CD14-positive monocyte (primary cell): ENCODE data around the gene STPG2. TPM values are rescaled to one million over a fixed set of nuclear protein-coding genes. Genes with fewer than 3 reads are reported as not detected.

Source experiments
- DNase-seq, 3 donors: peaks; one replicate each; pipeline ENCODE4 v3.0.0-alpha.2; 2011 to 2022
- H2AFZ ChIP-seq: 2 replicates; pipeline ENCODE4 v1.6.0; 2012; ENCODE audit warnings: mild to moderate bottlenecking, low read depth, low read length, inconsistent platforms; ENCODE audit not compliant: insufficient read depth, poor library complexity, severe bottlenecking
- H3K27ac ChIP-seq, 2 donors: 1 replicate in 1 of 2; 2 replicates in 1 of 2; pipeline ENCODE4 v1.5.1; 2012 to 2013; ENCODE audit warnings: low read length in 2 of 2, control low read depth in 1 of 2, inconsistent platforms in 1 of 2, low read depth in 1 of 2, mild to moderate bottlenecking in 1 of 2
- H3K27me3 ChIP-seq, 2 donors: one replicate each; pipeline versions ENCODE4 v1.6.0 to v1.6.1; 2011 to 2013; ENCODE audit warnings: low read length in 2 of 2; ENCODE audit not compliant: control insufficient read depth in 2 of 2, insufficient read depth in 2 of 2
- H3K36me3 ChIP-seq, 2 donors: replicated peaks in 1 of 2; 1 replicate in 1 of 2; 2 replicates in 1 of 2; pipeline versions ENCODE4 v1.5.1 to v1.6.1; 2012 to 2013; ENCODE audit warnings: low read length in 2 of 2, control low read depth in 1 of 2, inconsistent platforms in 1 of 2, mild to moderate bottlenecking in 1 of 2; ENCODE audit not compliant: insufficient read depth in 2 of 2, control insufficient read depth in 1 of 2
- H3K4me1 ChIP-seq, 2 donors: 1 replicate in 1 of 2; 2 replicates in 1 of 2; pipeline versions ENCODE4 v1.5.1 to v1.6.1; 2012 to 2013; ENCODE audit warnings: low read length in 2 of 2, control low read depth in 1 of 2, inconsistent platforms in 1 of 2, mild to moderate bottlenecking in 1 of 2, moderate library complexity in 1 of 2; ENCODE audit not compliant: insufficient read depth in 2 of 2, control insufficient read depth in 1 of 2
- H3K4me2 ChIP-seq: replicated peaks from 2 replicates; pipeline ENCODE3; 2012; ENCODE audit warnings: low read length, moderate library complexity, mild to moderate bottlenecking; ENCODE audit not compliant: poor library complexity, severe bottlenecking; ENCODE audit errors: extremely low read depth
- H3K4me3 ChIP-seq, 3 experiments: fragments of 200-600 bp in 1 of 3; sonication (generic) in 1 of 3; replicated peaks in 1 of 3; 1 replicate in 2 of 3; 2 replicates in 1 of 3; pipeline ENCODE4 v1.5.1; 2011 to 2013; ENCODE audit warnings: low read length in 3 of 3, mild to moderate bottlenecking in 3 of 3, control low read depth in 2 of 3, low read depth in 2 of 3, inconsistent platforms in 1 of 3, moderate library complexity in 1 of 3
- H3K79me2 ChIP-seq: 2 replicates; pipeline ENCODE4 v1.6.0; 2012; ENCODE audit warnings: mild to moderate bottlenecking, control low read depth, inconsistent platforms, low read length, moderate library complexity; ENCODE audit not compliant: insufficient read depth
- H3K9ac ChIP-seq: 2 replicates; pipeline ENCODE4 v1.6.0; 2017; ENCODE audit warnings: low read length, mild to moderate bottlenecking; ENCODE audit not compliant: insufficient read depth, poor library complexity, severe bottlenecking
- H3K9me3 ChIP-seq, 2 donors: replicated peaks in 1 of 2; 1 replicate in 1 of 2; 2 replicates in 1 of 2; pipeline versions ENCODE4 v1.5.1 to v1.6.1; 2012 to 2013; ENCODE audit warnings: low read length in 2 of 2, control low read depth in 1 of 2; ENCODE audit not compliant: control insufficient read depth in 1 of 2, insufficient read depth in 1 of 2
- H4K20me1 ChIP-seq: 2 replicates; pipeline ENCODE4 v1.6.0; 2012; ENCODE audit warnings: mild to moderate bottlenecking, low read length, control low read depth, moderate library complexity; ENCODE audit not compliant: insufficient read depth
- H3K27ac Mint-ChIP-seq, 7 donors: one replicate each; pipeline ENCODE4 v1.8.0; 2020; ENCODE audit warnings: mild to moderate bottlenecking in 7 of 7, mixed read lengths in 7 of 7, moderate library complexity in 6 of 7, inconsistent platforms in 2 of 7
- H3K27me3 Mint-ChIP-seq, 3 donors: one replicate each; pipeline ENCODE4 v1.8.0; 2021 to 2022; ENCODE audit warnings: low read depth in 3 of 3, mild to moderate bottlenecking in 3 of 3, mixed read lengths in 3 of 3, moderate library complexity in 3 of 3, inconsistent platforms in 1 of 3
- H3K36me3 Mint-ChIP-seq, 2 donors: one replicate each; pipeline ENCODE4 v1.8.0; 2020; ENCODE audit warnings: mixed read lengths in 2 of 2, inconsistent platforms in 1 of 2, mild to moderate bottlenecking in 1 of 2
- H3K4me1 Mint-ChIP-seq: one replicate; pipeline ENCODE4 v1.8.0; 2020; ENCODE audit warnings: mild to moderate bottlenecking, mixed read lengths
- H3K4me3 Mint-ChIP-seq, 2 donors: one replicate each; pipeline ENCODE4 v1.8.0; 2020; ENCODE audit warnings: mild to moderate bottlenecking in 2 of 2, mixed read lengths in 2 of 2, moderate library complexity in 1 of 2
- H3K9me3 Mint-ChIP-seq, 7 donors: one replicate each; pipeline ENCODE4 v1.8.0; 2020 to 2022; ENCODE audit warnings: mixed read lengths in 7 of 7, mild to moderate bottlenecking in 6 of 7, moderate library complexity in 6 of 7, inconsistent platforms in 2 of 7
- CTCF ChIP-seq: fragments of 200-600 bp; IDR thresholded peaks from one replicate; pipeline ENCODE4 v1.8.0; 2022; ENCODE audit warnings: antibody characterized with exemption, mild to moderate bottlenecking
- WGBS: methylation state at CpG from one replicate; pipeline ENCODE4 v1.1.5; 2013; ENCODE audit warnings: missing lambda C conversion rate; ENCODE audit not compliant: insufficient coverage; 5-methylcytosine and 5-hydroxymethylcytosine counted together
- intact Hi-C, 2 donors: fragments of 100-400 bp; cut with micrococcal nuclease; formaldehyde crosslinking; loops; one replicate each; pipeline versions ENCODE4 v1.15.0 to v1.15.1; 2023
- polyA plus RNA-seq, 3 donors: library from polyadenylated mRNA; depleted of rRNA in 1 of 3; unstranded in 2 of 3; stranded (reverse) in 1 of 3; fragments of 300-500 nt in 2 of 3; fragments of >200 nt in 1 of 3; fragmentation: Illumina TruSeq in 2 of 3; gene quantifications; 1 replicate in 2 of 3; 2 replicates in 1 of 3; pipeline ENCODE4 v1.2.3, GENCODE V29; 2012 to 2021

STPG2 gene
- polyA plus RNA-seq, 3 donors, result 0.04 TPM; not detected in 2

GRCh38 chr4:97531351-97531750, 611.9 kb downstream of the STPG2 start:
- Mint-ChIP-seq H3K4me1 (no peaks in the 10 kb centered on the region), H3K9me3 (peaks cover 2 to 17% (median 10%) of the 10 kb centered on the region in 7 donors), H3K36me3 (no peaks in the 10 kb centered on the region), H3K27me3 (no peaks in the 10 kb centered on the region), H3K4me3 (no peak overlapping the region), H3K27ac (no peak overlapping the region)
- intact Hi-C loops, result no loop called here
- Histone ChIP-seq H3K27ac (no peak overlapping the region), H3K27me3 (no peaks in the 10 kb centered on the region), H3K4me3 (no peak overlapping the region), H2AFZ (no peak overlapping the region), H3K79me2 (no peaks in the 10 kb centered on the region), H3K4me2 (no peak overlapping the region), H3K36me3 (no peaks in the 10 kb centered on the region), H3K4me1 (no peaks in the 10 kb centered on the region), H3K9me3 (peaks cover 3 to 18% of the 10 kb centered on the region in 2 donors), H3K9ac (no peak overlapping the region), H4K20me1 (no peaks in the 10 kb centered on the region)
- no peak for DNase-seq
- no peak for TF ChIP-seq CTCF

- Histone ChIP-seq H3K9me3 (peaks cover 3 to 18% of the 10 kb centered on the region in 2 donors), H3K79me2 (no peaks in the 10 kb centered on the region), H3K4me1 (no peaks in the 10 kb centered on the region), H4K20me1 (no peaks in the 10 kb centered on the region), H3K4me3 (no peak overlapping the region), H3K27me3 (no peaks in the 10 kb centered on the region), H3K36me3 (no peaks in the 10 kb centered on the region), H3K27ac (no peak overlapping the region), H3K4me2 (no peak overlapping the region), H2AFZ (no peak overlapping the region), H3K9ac (no peak overlapping the region)
- Mint-ChIP-seq H3K27ac (no peak overlapping the region), H3K27me3 (no peaks in the 10 kb centered on the region), H3K4me3 (no peak overlapping the region), H3K36me3 (no peaks in the 10 kb centered on the region), H3K4me1 (no peaks in the 10 kb centered on the region), H3K9me3 (peaks cover 2 to 14% (median 10%) of the 10 kb centered on the region in 7 donors)
- intact Hi-C loops, result no loop called here
- WGBS, result no CpG with 5 or more reads among the region's 1 CpG
- TF ChIP-seq CTCF, result no peak
- DNase-seq, result no peak
These were observed 612.6 kb downstream of the STPG2 start for GRCh38 chr4:97530676-97531075.
